Neural progenitor cell (in vitro differentiated cells): Measurements from ENCODE around the gene PREX1.

Experiments
- EZH2 ChIP-seq: fragments of 200-600 bp; sonication (generic); IDR thresholded peaks from 2 replicates; pipeline ENCODE4 v1.6.1; 2017; ENCODE audit warnings: antibody characterized with exemption, mild to moderate bottlenecking, moderate library complexity
- TF ChIP-seq, protein P1 (sequence below): fragments of 200-600 bp; sonication (generic); IDR thresholded peaks from 2 replicates; pipeline ENCODE4 v1.5.1; 2017; ENCODE audit warnings: antibody characterized with exemption, mild to moderate bottlenecking

- TF ChIP-seq, protein P1, sequence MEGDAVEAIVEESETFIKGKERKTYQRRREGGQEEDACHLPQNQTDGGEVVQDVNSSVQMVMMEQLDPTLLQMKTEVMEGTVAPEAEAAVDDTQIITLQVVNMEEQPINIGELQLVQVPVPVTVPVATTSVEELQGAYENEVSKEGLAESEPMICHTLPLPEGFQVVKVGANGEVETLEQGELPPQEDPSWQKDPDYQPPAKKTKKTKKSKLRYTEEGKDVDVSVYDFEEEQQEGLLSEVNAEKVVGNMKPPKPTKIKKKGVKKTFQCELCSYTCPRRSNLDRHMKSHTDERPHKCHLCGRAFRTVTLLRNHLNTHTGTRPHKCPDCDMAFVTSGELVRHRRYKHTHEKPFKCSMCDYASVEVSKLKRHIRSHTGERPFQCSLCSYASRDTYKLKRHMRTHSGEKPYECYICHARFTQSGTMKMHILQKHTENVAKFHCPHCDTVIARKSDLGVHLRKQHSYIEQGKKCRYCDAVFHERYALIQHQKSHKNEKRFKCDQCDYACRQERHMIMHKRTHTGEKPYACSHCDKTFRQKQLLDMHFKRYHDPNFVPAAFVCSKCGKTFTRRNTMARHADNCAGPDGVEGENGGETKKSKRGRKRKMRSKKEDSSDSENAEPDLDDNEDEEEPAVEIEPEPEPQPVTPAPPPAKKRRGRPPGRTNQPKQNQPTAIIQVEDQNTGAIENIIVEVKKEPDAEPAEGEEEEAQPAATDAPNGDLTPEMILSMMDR, result no peak
- no peak for TF ChIP-seq EZH2
Measured at GRCh38 chr20:48592107-48592940, 235.5 kb downstream of the PREX1 start.
